B cell (primary cell): ENCODE data around the gene KCNIP2. TPM values are rescaled to one million over a fixed set of nuclear protein-coding genes. Genes with fewer than 3 reads are reported as not detected.

Experiments used
- ATAC-seq: fragments of 200-7000 bp; cut with Tn5 transposase; one replicate; pipeline ENCODE4 v1.10.0; 2021; ENCODE audit warnings: low read depth, mild to moderate bottlenecking, moderate number of reproducible peaks, moderate library complexity
- CTCF ChIA-PET: fragments of 350-600 bp; sonication (Branson Sonifier 250); formaldehyde crosslinking; loops from one replicate; lab custom pipeline; 2021; ENCODE audit warnings: antibody characterized with exemption, inconsistent platforms; lab: Charles Lee
- POLR2A ChIA-PET: fragments of 350-600 bp; sonication (Branson Sonifier 250); formaldehyde crosslinking; loops from one replicate; lab custom pipeline; 2021; ENCODE audit warnings: antibody characterized with exemption; lab: Charles Lee
- DNase-seq: peaks from one replicate; pipeline ENCODE4 v3.0.0; 2013
- H2AFZ ChIP-seq: 2 replicates; pipeline ENCODE4 v1.6.1; 2012; ENCODE audit warnings: mild to moderate bottlenecking, low read depth, low read length; ENCODE audit not compliant: insufficient read depth, poor library complexity, severe bottlenecking
- H3K27ac ChIP-seq, 2 donors: 1 replicate in 1 of 2; 2 replicates in 1 of 2; pipeline ENCODE4 v1.5.1; 2012 to 2013; ENCODE audit warnings: low read length in 2 of 2, mild to moderate bottlenecking in 2 of 2, moderate library complexity in 1 of 2
- H3K27me3 ChIP-seq, 4 experiments: fragments of 200-600 bp in 1 of 4; sonication (generic) in 1 of 4; replicated peaks in 1 of 4; 1 replicate in 2 of 4; 2 replicates in 2 of 4; pipeline versions ENCODE4 v1.6.1 to v1.7.0; 2013 to 2016; ENCODE audit warnings: low read length in 3 of 4, mild to moderate bottlenecking in 2 of 4, mixed read lengths in 1 of 4, moderate library complexity in 1 of 4; ENCODE audit not compliant: insufficient read depth in 4 of 4, control insufficient read depth in 3 of 4; ENCODE audit errors: control extremely low read depth in 1 of 4
- H3K36me3 ChIP-seq, 2 experiments: replicated peaks in 1 of 2; 1 replicate in 1 of 2; 2 replicates in 1 of 2; pipeline versions ENCODE4 v1.6.1 to v1.7.1; 2013; ENCODE audit warnings: low read length in 1 of 2; ENCODE audit not compliant: insufficient read depth in 2 of 2, control insufficient read depth in 1 of 2; ENCODE audit errors: control extremely low read depth in 1 of 2, extremely low read depth in 1 of 2
- H3K4me1 ChIP-seq, 2 donors: fragments of 200-600 bp in 1 of 2; sonication (generic) in 1 of 2; 1 replicate in 1 of 2; 2 replicates in 1 of 2; pipeline versions ENCODE4 v1.5.1 to v1.6.1; 2013 to 2017; ENCODE audit warnings: low read length in 2 of 2; ENCODE audit not compliant: control insufficient read depth in 2 of 2, insufficient read depth in 2 of 2
- H3K4me2 ChIP-seq: replicated peaks from 2 replicates; pipeline ENCODE3; 2012; ENCODE audit warnings: mild to moderate bottlenecking, low read depth, low read length; ENCODE audit not compliant: poor library complexity, severe bottlenecking
- H3K4me3 ChIP-seq, 5 experiments: fragments of 200-600 bp in 1 of 5; sonication (generic) in 1 of 5; 1 replicate in 3 of 5; 2 replicates in 2 of 5; pipeline versions ENCODE4 v1.5.1 to v1.7.0; 2011 to 2016; ENCODE audit warnings: low read length in 4 of 5, mild to moderate bottlenecking in 4 of 5, low read depth in 2 of 5, control low read depth in 1 of 5, moderate library complexity in 1 of 5; ENCODE audit not compliant: insufficient read depth in 1 of 5; ENCODE audit errors: control extremely low read depth in 1 of 5, extremely low read depth in 1 of 5
- H3K79me2 ChIP-seq: fragments of 200-600 bp; sonication (generic); one replicate; pipeline ENCODE4 v1.6.0; 2016; ENCODE audit warnings: low read length; ENCODE audit not compliant: control insufficient read depth, insufficient read depth
- H3K9ac ChIP-seq: fragments of 200-600 bp; sonication (generic); 2 replicates; pipeline ENCODE4 v1.6.1; 2017; ENCODE audit warnings: mild to moderate bottlenecking, low read length, moderate library complexity
- H3K9me3 ChIP-seq, 3 donors: one replicate each; pipeline versions ENCODE4 v1.6.1 to v1.7.1; 2013; ENCODE audit warnings: low read length in 2 of 3; ENCODE audit not compliant: control insufficient read depth in 2 of 3, insufficient read depth in 1 of 3; ENCODE audit errors: control extremely low read depth in 1 of 3
- H4K20me1 ChIP-seq: 2 replicates; pipeline ENCODE4 v1.6.0; 2012; ENCODE audit warnings: mild to moderate bottlenecking, low read length; ENCODE audit not compliant: insufficient read depth, control insufficient read depth, poor library complexity, severe bottlenecking
- H3K27ac Mint-ChIP-seq: one replicate; pipeline ENCODE4 v1.8.0; 2021; ENCODE audit warnings: mixed read lengths
- H3K27me3 Mint-ChIP-seq: one replicate; pipeline ENCODE4 v1.8.0; 2021; ENCODE audit warnings: mixed read lengths
- H3K4me1 Mint-ChIP-seq: one replicate; pipeline ENCODE4 v1.8.0; 2021; ENCODE audit warnings: mixed read lengths
- H3K4me3 Mint-ChIP-seq: one replicate; pipeline ENCODE4 v1.8.0; 2021; ENCODE audit warnings: mixed read lengths
- H3K9me3 Mint-ChIP-seq: one replicate; pipeline ENCODE4 v1.8.0; 2022; ENCODE audit warnings: mixed read lengths; ENCODE audit not compliant: insufficient read depth
- EZH2 ChIP-seq: IDR thresholded peaks from 2 replicates; pipeline ENCODE4 v1.6.1; 2012; ENCODE audit warnings: borderline replicate concordance, low read depth, mild to moderate bottlenecking, moderate library complexity, low read length; ENCODE audit not compliant: insufficient read depth, poor library complexity, severe bottlenecking
- WGBS: methylation state at CpG from one replicate; pipeline ENCODE4 v1.1.5; 2013; ENCODE audit warnings: missing lambda C conversion rate; ENCODE audit not compliant: insufficient coverage; 5-methylcytosine and 5-hydroxymethylcytosine counted together
- intact Hi-C: fragments of 100-400 bp; cut with micrococcal nuclease; formaldehyde crosslinking; loops from one replicate; pipeline ENCODE4 v1.10.0; 2022
- polyA plus RNA-seq: library from polyadenylated mRNA; depleted of rRNA; stranded (reverse); fragments of >200 nt; gene quantifications from 2 replicates; pipeline ENCODE4 v1.2.3, GENCODE V29; 2012
- total RNA-seq, 2 donors: library from RNA; stranded (reverse); fragments of 120-200 nt in 1 of 2; gene quantifications; 1 replicate in 1 of 2; 2 replicates in 1 of 2; pipeline versions ENCODE4 v1.2.3 to v1.2.4, GENCODE V29; 2013 to 2022
- TF ChIP-seq, protein P1 (sequence below): fragments of 200-600 bp; IDR thresholded peaks from one replicate; pipeline ENCODE4 v1.8.0; 2022; ENCODE audit warnings: antibody characterized with exemption, mild to moderate bottlenecking

Gene KCNIP2
- total and polyA plus RNA-seq, 2 donors (not counting 1 experiment from before 2014, with no cell fraction given) = 3.5 to 34.7 TPM

DNA sequence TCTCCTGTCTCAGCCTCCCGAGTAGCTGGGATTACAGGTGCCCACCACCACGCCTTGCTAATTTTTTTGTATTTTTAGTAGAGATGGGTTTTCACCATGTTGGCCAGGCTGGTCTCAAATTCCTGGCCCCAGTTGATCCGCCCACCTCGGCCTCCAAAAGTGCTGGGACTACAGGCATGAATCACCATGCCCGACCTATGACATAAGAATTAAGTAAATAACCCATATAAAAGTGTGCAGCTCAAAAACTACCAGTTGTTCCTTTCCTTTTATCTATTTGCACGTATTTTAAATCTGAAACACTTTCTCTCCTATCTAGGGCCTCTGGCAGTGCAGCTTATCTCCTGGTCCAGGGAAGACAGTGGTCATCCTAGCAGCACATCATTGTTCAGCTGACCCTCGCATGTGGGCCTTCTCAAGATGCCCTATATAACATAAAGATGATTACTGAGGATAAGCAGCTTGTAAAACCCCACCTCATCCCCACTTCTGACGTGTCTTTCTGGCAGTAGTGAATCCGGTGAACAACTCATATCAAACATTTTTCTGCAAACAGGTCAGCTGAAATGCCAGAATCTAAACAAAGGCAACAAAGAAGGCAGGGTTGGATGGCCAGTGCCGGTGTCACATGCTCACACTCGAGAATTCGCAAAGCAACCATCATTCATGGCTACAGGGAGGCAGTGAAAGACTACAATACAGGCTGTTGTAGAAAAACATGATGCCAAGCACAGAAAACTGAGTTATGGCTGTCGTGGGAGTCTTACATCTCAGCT, 36.0 kb upstream of the KCNIP2 start:
- Histone ChIP-seq H3K4me1 (peaks cover 11 to 12% of the 10 kb centered on the region in 2 donors), H3K36me3 (peaks cover 0 to 27% of the 10 kb centered on the region in 2 experiments), H2AFZ (no peak overlapping the region), H3K9ac (no peak overlapping the region), H3K9me3 (no peaks in the 10 kb centered on the region), H3K4me3 (no peak overlapping the region), H3K27me3 (no peaks in the 10 kb centered on the region), H3K79me2 (peaks cover 50% of the 10 kb centered on the region), H4K20me1 (peaks cover 4% of the 10 kb centered on the region), H3K27ac (no peak overlapping the region), H3K4me2 (no peak overlapping the region)
- Mint-ChIP-seq H3K4me3 (no peak overlapping the region), H3K9me3 (no peaks in the 10 kb centered on the region), H3K4me1 (peaks cover 23% of the 10 kb centered on the region), H3K27ac (no peak overlapping the region), H3K27me3 (no peaks in the 10 kb centered on the region)
- CTCF ChIA-PET = interaction anchor here (0.5 to 30.4 kb wide), 7 partner anchors 11 to 126 kb away, joined by 3 to 986 read pairs (median 4); no protein-coding TSS in a partner anchor
- TF ChIP-seq EZH2 = no peak
- TF ChIP-seq, protein P1, sequence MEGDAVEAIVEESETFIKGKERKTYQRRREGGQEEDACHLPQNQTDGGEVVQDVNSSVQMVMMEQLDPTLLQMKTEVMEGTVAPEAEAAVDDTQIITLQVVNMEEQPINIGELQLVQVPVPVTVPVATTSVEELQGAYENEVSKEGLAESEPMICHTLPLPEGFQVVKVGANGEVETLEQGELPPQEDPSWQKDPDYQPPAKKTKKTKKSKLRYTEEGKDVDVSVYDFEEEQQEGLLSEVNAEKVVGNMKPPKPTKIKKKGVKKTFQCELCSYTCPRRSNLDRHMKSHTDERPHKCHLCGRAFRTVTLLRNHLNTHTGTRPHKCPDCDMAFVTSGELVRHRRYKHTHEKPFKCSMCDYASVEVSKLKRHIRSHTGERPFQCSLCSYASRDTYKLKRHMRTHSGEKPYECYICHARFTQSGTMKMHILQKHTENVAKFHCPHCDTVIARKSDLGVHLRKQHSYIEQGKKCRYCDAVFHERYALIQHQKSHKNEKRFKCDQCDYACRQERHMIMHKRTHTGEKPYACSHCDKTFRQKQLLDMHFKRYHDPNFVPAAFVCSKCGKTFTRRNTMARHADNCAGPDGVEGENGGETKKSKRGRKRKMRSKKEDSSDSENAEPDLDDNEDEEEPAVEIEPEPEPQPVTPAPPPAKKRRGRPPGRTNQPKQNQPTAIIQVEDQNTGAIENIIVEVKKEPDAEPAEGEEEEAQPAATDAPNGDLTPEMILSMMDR = no peak
- DNase-seq (no peak), ATAC-seq (no peak)
- WGBS = 94% methylated on average over 10 of the region's 13 CpGs
- POLR2A ChIA-PET = interaction anchor here (0.7 kb wide), 1 partner anchor 130 kb away, joined by 3 read pairs; no protein-coding TSS in a partner anchor
- intact Hi-C loops = no loop called here

DNA sequence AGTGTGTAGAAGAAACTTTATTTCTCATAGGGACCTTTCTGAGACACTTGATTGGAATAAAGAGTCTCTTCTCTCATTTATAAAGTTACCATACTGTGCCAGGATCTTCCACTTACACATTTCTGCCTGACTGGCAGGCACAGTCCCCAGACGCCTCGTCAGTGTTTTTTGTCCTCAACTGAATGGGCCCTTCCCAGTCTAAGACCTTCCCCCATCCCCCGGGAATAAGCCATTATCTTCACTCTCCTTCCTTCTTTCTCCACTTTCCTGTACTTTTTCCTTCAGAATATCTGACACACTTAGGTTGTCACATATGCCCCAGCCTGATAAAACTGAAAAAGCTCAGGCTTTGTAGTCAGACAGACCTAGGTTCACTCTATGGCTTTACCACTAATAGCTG, 35.3 kb upstream of the KCNIP2 start:
- Histone ChIP-seq H2AFZ (no peak overlapping the region), H3K4me3 (no peak overlapping the region), H3K36me3 (peaks cover 0 to 27% of the 10 kb centered on the region in 2 experiments), H3K79me2 (peaks cover 49% of the 10 kb centered on the region), H4K20me1 (peaks cover 8% of the 10 kb centered on the region), H3K4me1 (peaks cover 15 to 16% of the 10 kb centered on the region in 2 donors), H3K27me3 (no peaks in the 10 kb centered on the region), H3K4me2 (no peak overlapping the region), H3K9ac (no peak overlapping the region), H3K9me3 (no peaks in the 10 kb centered on the region), H3K27ac (no peak overlapping the region)
- ChIA-PET POLR2A (no interaction called here), CTCF (interaction anchor here (0.7 to 30.4 kb wide), 4 partner anchors 12 to 126 kb away, joined by 3 to 986 read pairs (median 23); no protein-coding TSS in a partner anchor)
- ATAC-seq (no peak), DNase-seq (no peak)
- Mint-ChIP-seq H3K27me3 (no peaks in the 10 kb centered on the region), H3K27ac (no peak overlapping the region), H3K4me1 (peaks cover 28% of the 10 kb centered on the region), H3K4me3 (no peak overlapping the region), H3K9me3 (no peaks in the 10 kb centered on the region)
- TF ChIP-seq, protein P1 = no peak
- TF ChIP-seq EZH2 = no peak
- intact Hi-C loops = no loop called here
- WGBS = 91% methylated on average over 3 of the region's 3 CpGs
